RPMI7951 (cell line): ENCODE data around the gene MPPE1. TPM values are rescaled to one million over a fixed set of nuclear protein-coding genes. Genes with fewer than 3 reads are reported as not detected.
"Not testable (repeated sequence)": the region's sequence is repeated elsewhere in the genome, so short reads cannot be mapped to it uniquely, and the experiment has no call there.

Experiments used
- DNase-seq: peaks from one replicate; pipeline ENCODE4 v3.0.0-alpha.2; 2012; ENCODE audit warnings: low read depth
- total RNA-seq: library from RNA; depleted of rRNA; stranded (reverse); fragments of >200 nt; shearing (Covaris generic); gene quantifications from 2 replicates; pipeline ENCODE4 v1.2.3, GENCODE V29; 2014; rRNA removed

Gene MPPE1
- total RNA-seq, 1 experiment from 2014 or later = 18.7 TPM

GRCh38 chr18:11857177-11857887, 50.8 kb downstream of the MPPE1 start:
- DNase-seq = peak; percentile 96

DNA sequence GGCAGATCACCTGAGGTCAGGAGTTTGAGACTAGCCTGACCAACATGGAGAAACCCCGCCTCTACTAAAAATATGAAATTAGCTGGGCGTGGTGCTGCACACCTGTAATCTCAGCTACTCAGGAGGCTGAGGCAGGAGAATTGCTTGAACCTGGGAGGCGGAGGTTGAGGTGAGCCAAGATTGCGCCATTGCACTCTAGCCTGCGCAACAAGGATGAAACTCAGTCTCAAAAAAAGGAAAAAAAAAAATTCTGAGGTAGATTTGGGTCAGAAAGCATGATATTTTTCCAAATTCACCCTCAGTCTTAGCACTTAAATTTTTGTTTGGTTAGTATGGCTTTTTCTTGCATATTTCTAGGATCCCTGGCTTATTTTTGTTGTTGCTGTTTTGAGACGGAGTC, 53.6 kb downstream of the MPPE1 start:
- DNase-seq = not testable (repeated sequence)

- peak; percentile 36 for DNase-seq
Measured at GRCh38 chr18:11851806-11852337, 56.2 kb downstream of the MPPE1 start.

DNA sequence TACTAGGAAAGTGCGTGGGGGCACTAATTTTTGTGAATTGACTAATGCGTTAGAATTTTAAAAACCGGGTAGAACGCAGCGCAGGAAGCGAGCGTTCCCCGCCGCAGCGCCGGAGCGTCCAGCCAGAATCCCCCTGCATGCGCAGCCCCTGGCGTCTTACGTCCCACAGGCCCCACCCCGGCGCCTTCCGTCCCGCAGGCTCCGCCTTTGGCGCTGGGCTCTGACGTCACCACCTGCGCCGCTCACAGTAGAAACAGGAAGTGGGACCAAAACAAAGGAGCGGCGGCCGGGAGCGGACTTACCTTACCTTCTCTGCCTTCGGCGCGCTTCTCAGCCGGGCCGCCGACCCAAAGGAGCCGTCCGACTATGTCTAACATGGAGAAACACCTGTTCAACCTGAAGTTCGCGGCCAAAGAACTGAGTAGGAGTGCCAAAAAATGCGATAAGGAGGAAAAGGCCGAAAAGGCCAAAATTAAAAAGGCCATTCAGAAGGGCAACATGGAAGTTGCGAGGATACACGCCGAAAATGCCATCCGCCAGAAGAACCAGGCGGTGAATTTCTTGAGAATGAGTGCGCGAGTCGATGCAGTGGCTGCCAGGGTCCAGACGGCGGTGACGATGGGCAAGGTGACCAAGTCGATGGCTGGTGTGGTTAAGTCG, 56.8 kb downstream of the MPPE1 start, which contains the start of gene CHMP1B:
Gene CHMP1B, plus strand, starts transcription at position 268 of the 660 bp plus-strand sequence. Its CDS starts 99 bp downstream, at position 367.
- DNase-seq = peak; percentile 94

DNA sequence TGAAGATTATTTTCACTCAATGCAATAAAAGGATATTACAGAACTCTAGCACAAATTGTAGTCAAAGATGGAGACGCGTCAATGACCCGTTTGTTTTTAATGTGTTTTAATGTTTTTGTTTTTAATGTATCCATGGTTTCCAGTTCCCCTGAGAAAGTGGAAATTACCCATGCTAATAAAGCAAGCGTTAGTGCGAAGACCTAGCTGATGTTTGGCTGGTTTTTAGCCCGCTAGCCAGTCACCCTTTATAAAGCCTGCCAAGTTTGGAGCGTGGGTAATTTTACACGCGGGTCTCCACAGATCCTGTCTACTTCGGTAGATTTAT, 57.3 kb downstream of the MPPE1 start:
- DNase-seq = peak; percentile 65

DNA sequence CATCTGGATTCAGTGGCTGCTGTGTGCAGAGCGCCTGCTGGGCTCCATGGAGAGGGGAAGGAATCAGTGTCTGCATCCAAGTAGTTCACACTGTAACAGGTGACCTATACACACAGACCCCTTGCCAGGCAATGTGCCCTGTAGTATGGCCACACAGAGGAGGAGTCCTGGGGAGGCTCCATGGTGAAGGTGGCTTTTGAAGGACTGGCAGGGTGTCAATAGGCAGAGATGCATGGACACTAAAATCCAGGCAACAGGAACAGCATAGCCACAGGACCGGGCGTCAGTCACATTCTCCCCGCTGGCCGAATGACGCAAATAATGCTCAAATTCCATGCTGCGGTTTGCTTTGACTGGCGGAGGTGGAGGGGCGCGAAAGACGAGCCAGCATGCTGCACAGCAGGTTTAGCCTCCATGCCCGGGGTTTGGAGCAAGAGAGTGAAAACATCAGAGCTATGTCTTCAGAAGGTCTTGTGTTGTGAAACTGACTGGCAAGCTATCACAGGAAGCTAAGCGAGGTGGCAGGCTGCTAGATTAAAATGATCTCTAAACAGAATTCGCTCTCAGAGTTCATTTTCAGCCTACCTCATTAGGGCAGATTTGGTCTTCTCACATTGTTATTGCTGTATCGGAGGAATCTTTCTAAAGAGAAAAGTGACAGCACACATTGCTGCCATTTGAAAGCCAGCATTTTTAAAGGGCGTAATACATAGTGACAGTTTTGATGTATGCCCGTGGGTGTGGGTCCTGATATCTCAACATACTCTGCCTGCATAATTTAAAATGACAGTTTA, 58.1 kb downstream of the MPPE1 start:
- peak; percentile 87 for DNase-seq

- no peak for DNase-seq
Measured at GRCh38 chr18:11849279-11849678, 58.8 kb downstream of the MPPE1 start.

DNA sequence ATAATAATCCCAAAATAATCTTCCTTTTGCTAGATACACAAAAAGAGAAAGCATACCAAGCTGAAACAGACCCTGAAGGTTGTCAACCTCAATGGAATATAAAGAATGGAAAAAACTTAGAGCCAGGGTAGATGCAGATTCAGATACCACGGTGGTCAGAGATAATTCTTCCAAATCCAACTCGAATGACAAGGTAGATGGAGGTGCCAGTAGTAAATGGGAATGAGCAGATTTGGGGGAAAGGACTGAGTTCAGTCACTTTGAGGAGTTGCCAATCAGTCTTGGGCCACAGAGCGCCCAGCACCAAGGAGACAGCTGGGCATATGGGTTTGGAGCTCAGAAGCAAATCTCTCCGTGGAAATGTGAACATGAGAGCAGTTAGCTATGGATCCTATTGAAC, 60.3 kb downstream of the MPPE1 start:
- DNase-seq = no peak

DNA sequence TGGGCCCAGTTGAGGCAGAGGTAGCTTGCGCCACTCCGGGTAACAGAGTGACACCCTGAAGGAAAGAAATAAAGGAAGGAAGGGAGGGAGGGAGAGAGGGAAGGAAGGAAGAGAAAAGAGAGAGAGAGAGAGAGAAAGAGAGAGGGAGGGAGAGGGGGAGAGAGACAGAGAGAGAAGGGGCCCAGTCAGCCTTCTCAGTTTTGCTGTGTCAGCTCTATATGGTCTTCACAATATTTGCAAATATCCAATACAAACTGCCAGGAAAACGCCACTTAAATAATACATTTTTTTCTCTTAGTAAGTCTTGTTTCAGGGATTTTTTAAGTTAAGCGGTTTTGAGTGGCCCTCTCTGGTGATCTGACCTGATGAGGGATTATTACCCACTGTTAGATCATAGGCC, 62.5 kb downstream of the MPPE1 start:
- no peak for DNase-seq

DNA sequence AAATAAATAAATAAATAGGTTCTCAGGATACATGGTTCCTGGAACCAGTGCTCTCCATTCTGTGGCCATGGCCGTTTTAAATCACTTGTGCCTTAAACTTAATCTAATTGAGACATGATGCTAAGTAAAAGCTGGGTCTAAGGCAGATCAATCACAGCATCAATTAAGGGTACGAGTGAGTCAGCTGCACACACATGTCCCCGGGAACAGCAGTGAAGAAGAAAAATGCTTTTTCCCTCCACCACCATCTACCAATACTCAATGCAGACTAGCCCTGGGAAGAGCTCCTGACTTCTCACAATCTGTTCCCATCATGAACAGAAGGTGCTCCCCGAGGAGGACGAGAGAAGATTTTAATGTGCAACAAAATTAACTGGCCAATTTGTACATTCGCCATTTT, 63.7 kb downstream of the MPPE1 start:
- no peak for DNase-seq

- DNase-seq = no peak
Measured at GRCh38 chr18:11842562-11842961, 65.6 kb downstream of the MPPE1 start.

GRCh38 chr18:11840493-11840892, 67.6 kb downstream of the MPPE1 start:
- no peak for DNase-seq

- peak; percentile 13 for DNase-seq
Measured at GRCh38 chr18:11839556-11839955, 68.6 kb downstream of the MPPE1 start.

DNA sequence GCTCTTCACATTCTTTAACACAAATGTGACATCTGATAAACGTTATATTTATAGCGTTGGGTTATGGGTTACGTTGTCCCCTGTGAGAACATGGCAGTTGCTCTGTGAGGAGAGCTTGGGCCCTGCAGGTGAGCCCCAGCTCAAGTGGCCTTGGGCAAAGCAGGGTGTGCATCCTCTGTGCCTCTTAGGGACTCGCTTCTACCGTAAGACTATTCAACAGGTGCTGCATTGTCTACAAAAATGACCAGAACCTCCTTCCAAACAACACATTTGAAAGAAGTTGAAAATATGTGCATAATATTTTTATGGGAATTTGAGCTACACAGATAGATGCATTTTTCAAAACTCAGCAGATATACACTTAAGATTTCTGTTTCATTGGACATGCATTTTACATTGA, 73.3 kb downstream of the MPPE1 start:
- DNase-seq = no peak

Other genes starting within 250 kb of the MPPE1 start
- not detected in 2 replicates for gene GNAL, start 219.1 kb downstream of the MPPE1 start, total RNA-seq
- gene CHMP1B, start 56.9 kb downstream of the MPPE1 start, total RNA-seq = 28.7 and 35.3 TPM in 2 replicates
- 10.0 and 10.2 TPM in 2 replicates for gene IMPA2, start 73.2 kb upstream of the MPPE1 start, total RNA-seq
- gene ANKRD62, start 185.5 kb upstream of the MPPE1 start, total RNA-seq = not detected in 2 replicates